ENCODE measurements around the gene PELI2. TPM values are rescaled to one million over a fixed set of nuclear protein-coding genes. Genes with fewer than 3 reads are reported as not detected.

PELI2 gene
- total and polyA plus RNA-seq, 8 donors: 6.0 to 46.6 (median 32.6) TPM

DNA sequence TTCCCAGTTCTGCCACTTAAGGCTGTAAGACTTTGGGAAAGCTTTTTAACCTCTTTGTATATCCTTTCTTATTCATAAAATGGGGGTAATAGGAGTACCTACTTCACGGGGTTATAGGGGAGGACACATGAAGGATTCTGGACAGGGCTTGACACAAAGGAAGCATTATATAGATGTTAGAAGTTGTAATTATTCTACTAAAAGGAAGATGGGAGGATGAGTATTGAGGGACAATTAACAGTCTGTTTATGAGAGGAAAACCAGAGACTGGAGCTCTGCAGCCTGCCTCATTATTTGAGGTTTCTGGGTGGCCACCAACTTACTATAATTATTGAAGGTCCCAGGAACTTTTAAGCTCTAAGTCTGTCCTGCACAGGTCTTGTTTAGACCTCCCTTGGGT lies 34.0 kb downstream of the PELI2 start:
- no peaks in the 10 kb centered on the region for H3K36me3 ChIP-seq
- H3K9me3 ChIP-seq: no peaks in the 10 kb centered on the region
- no peak for TF ChIP-seq CTCF (IDR thresholded peaks at IDR 0.05)
- no peak overlapping the region for H3K4me3 ChIP-seq
- peaks cover 12 to 47% (median 43%) of the 10 kb centered on the region in 3 donors for H3K4me1 ChIP-seq
- 89 to 93% methylated on average over 1 of the region's 1 CpG for WGBS, 2 donors
- ATAC-seq (no peak), DNase-seq (no peak), FAIRE-seq (no peak)
- intact Hi-C loops (cut with DNase I): no loop called here
- H3K27me3 ChIP-seq: no peaks in the 10 kb centered on the region
- no peak overlapping the region for H3K27ac ChIP-seq

GRCh38 chr14:56153267-56153666 lies 35.1 kb downstream of the PELI2 start:
- H3K27ac ChIP-seq: no peak overlapping the region
- intact Hi-C loops (cut with DNase I): no loop called here
- H3K4me1 ChIP-seq: peaks cover 2 to 40% (median 39%) of the 10 kb centered on the region in 3 donors
- no peaks in the 10 kb centered on the region for H3K9me3 ChIP-seq
- WGBS, 2 donors: 53 to 69% methylated on average over 2 of the region's 2 CpGs
- no peaks in the 10 kb centered on the region for H3K36me3 ChIP-seq
- H3K27me3 ChIP-seq: no peaks in the 10 kb centered on the region
- no peak for FAIRE-seq
- ATAC-seq: peak in 1 of 4 donors; percentile 49
- TF ChIP-seq CTCF (IDR thresholded peaks at IDR 0.05): no peak
- no peak overlapping the region for H3K4me3 ChIP-seq
- DNase-seq: no peak

- TF ChIP-seq CTCF (IDR thresholded peaks at IDR 0.05): no peak
- FAIRE-seq: no peak
These were observed 36.1 kb downstream of the PELI2 start for GRCh38 chr14:56154321-56154720.

DNA sequence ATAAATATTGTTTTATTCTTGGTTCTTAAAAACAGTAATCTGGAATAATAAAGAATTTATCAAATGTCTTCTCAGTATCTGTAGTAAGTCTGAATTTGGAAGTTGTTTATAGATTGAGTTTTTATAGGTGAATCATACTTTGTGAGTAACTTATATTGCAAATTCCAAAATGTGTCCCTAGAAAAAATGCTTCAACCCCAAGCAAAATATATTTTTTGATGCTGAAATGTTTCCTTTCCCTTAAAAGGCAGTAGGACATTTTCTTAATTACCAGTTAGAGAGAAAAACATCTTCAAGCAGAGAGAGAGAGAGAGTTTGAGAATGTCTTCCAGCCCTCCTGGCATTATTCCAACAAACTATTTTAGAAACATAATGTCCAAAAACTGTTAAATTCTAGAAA lies 37.9 kb downstream of the PELI2 start:
- TF ChIP-seq CTCF (IDR thresholded peaks at IDR 0.05): no peak
- Histone ChIP-seq H3K9me3 (no peaks in the 10 kb centered on the region), H3K27ac (no peak overlapping the region), H3K36me3 (no peaks in the 10 kb centered on the region), H3K27me3 (no peaks in the 10 kb centered on the region), H3K4me3 (no peak overlapping the region), H3K4me1 (peaks cover 0 to 33% (median 31%) of the 10 kb centered on the region in 3 donors)
- DNase-seq (no peak), FAIRE-seq (peak; percentile 17), ATAC-seq (no peak)
- intact Hi-C loops (cut with DNase I): no loop called here

More at GRCh38 chr14:56154321-56154720, 36.1 kb downstream of the PELI2 start:
- Histone ChIP-seq H3K4me1 (peaks cover 0 to 30% (median 29%) of the 10 kb centered on the region in 3 donors), H3K36me3 (no peaks in the 10 kb centered on the region), H3K27me3 (no peaks in the 10 kb centered on the region), H3K9me3 (no peaks in the 10 kb centered on the region), H3K27ac (no peak overlapping the region), H3K4me3 (no peak overlapping the region)
- no peak for ATAC-seq
- no peak for DNase-seq
- 65 to 66% methylated on average over 5 of the region's 5 CpGs for WGBS, 2 donors
- intact Hi-C loops (cut with DNase I): no loop called here

DNA sequence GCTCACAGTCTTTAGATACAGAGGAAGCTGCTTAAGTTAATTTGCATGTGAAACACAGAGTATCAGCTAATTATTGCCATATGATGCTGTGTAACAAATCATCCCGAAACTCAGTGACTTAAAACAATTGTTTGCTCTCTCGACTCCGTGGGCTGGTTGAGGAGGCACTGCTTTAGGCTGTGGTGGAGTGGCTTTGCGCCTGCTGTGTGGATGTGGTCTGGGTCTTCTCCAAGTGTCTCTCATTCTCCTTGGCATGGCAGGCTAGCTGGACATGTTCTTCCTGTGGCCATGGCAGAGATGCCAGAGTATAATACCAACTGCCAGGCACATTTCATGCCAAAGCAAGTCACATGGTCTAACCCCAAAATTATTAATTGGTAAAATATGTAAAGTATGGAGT lies 40.9 kb downstream of the PELI2 start:
- no peak overlapping the region for H3K27ac ChIP-seq
- ATAC-seq: peak in 2 of 4 donors; percentile 12 to 15
- no peak for DNase-seq
- H3K36me3 ChIP-seq: no peaks in the 10 kb centered on the region
- H3K4me1 ChIP-seq: peaks cover 0 to 30% (median 23%) of the 10 kb centered on the region in 3 donors
- no peak overlapping the region for H3K4me3 ChIP-seq
- 97% methylated on average over 4 of the region's 4 CpGs for WGBS, 2 donors
- no peaks in the 10 kb centered on the region for H3K9me3 ChIP-seq
- intact Hi-C loops (cut with DNase I): no loop called here
- TF ChIP-seq CTCF (IDR thresholded peaks at IDR 0.05): no peak
- FAIRE-seq: no peak
- no peaks in the 10 kb centered on the region for H3K27me3 ChIP-seq
